T47D (cell line): ENCODE measurements around the gene TMUB2.
"Not testable (repeated sequence)": the region's sequence is repeated elsewhere in the genome, so short reads cannot be mapped to it uniquely, and the experiment has no call there.

Source experiments
- DNase-seq, 2 experiments: peaks; one replicate each; pipeline versions ENCODE4 v3.0.0 to v3.0.0-alpha.2; 2011 to 2012; ENCODE audit warnings: low read depth in 1 of 2, low spot score in 1 of 2
- JUND ChIP-seq: IDR thresholded peaks from 2 replicates; pipeline ENCODE4 v1.6.1; 2012; ENCODE audit warnings: low read depth
- in situ Hi-C: cut with HindIII; loops from 2 replicates; pipeline ENCODE4 v1.10.0; 2016; ENCODE audit warnings: low sequenced_read_pairs, low pct_unique_long_range_greater_than_20kb

The TMUB2 gene

DNA sequence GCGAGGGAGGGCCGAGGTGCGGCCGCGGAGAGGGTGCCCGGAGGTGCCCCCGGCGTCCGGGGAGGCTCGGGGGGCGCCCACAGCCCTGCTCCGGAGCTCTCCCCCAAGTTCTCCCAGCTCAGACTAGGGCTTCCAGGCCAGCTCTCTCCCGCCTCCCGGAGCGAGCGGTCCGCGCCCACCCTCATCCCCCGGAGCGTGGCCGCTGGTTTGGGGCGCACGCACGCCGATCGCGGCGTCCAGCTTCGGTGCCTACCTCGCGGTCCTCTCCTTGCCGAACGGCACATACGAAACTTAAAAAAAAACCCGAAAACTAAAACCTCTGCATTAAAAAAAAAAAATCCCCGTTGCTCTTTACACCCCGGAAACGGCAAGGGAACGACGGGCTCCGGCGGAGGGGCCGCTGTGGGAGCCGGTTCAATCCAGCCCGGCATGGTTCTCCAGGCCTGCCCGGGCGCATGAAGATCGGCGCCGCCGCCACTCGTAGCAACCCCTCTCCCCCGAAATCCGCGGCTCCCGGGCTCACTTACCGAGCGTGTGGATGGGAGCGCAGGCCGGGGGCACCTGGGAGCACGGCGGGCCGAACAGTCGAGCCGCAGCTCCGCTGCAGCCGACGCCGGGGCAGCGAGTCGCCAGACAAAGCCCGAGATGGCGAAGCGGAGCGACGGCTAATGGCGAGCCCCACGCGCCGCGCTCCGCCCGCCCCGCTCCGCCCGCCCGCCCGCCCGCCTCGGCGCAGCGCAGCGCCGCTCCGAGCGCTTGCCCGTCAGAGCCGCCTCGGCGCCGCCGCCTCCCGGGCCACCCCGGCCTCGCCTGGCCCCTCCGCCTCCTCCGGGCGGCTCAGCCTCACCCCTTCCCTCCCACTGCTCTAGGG lies 33.7 kb downstream of the TMUB2 start:
- in situ Hi-C loops: no loop called here
- DNase-seq: peak in 1 of 2 experiments; percentile 55
- no peak for TF ChIP-seq JUND

DNA sequence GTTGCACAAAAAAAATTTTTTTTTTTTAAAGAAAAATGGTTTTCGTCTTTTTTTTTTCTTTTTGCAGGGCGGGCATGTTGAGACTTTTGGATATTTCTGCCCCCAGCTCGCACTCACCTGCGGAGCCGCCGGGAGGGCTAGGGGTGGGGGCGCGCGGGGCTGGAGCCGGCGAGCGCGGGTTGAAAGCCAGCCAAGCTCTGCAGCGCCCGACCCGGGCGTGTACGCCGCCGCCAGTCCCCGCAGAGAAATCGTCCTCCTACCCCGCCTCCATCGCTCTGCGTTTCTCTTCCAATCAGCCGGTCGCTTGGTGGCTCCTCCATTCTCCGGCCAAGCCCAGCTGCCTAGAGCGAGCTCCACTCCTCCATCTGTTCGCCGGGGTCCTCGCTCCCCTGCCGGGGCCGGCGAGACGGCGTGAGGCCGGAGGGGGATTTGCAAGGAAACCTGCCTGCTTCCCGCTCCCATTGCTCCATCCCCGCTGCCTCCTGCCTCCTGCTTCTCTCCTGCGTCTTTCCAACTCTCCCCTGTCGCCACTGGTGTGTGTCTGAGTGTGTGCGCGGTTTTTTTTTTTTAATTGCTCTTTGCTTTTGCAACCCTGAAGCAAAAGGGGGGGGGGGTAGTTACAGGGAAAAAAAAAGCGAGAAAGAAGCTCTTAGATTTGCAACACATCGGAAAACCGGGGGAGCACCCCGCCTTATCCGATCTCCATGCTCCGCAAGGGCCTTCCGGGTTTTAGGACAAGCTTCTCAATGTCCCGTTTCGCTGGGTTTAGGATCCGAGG lies 34.5 kb downstream of the TMUB2 start:
- DNase-seq: peak; percentile 89 to 91
- no peak for TF ChIP-seq JUND
- in situ Hi-C loops: no loop called here

DNA sequence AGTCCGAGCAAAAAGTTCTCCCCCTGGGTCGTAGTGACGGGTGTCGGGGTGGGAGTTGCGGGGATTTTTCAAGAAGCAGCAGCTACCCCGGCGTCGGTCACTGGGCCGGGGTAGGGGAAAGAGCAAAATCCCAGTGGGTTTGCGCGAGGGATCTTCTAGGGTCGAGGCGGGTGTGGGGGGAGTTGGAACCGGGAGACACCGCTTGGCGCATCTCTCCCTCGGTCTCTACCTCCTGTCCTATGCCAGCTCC lies 35.0 kb downstream of the TMUB2 start:
- TF ChIP-seq JUND: no peak
- in situ Hi-C loops: no loop called here
- no peak for DNase-seq

DNA sequence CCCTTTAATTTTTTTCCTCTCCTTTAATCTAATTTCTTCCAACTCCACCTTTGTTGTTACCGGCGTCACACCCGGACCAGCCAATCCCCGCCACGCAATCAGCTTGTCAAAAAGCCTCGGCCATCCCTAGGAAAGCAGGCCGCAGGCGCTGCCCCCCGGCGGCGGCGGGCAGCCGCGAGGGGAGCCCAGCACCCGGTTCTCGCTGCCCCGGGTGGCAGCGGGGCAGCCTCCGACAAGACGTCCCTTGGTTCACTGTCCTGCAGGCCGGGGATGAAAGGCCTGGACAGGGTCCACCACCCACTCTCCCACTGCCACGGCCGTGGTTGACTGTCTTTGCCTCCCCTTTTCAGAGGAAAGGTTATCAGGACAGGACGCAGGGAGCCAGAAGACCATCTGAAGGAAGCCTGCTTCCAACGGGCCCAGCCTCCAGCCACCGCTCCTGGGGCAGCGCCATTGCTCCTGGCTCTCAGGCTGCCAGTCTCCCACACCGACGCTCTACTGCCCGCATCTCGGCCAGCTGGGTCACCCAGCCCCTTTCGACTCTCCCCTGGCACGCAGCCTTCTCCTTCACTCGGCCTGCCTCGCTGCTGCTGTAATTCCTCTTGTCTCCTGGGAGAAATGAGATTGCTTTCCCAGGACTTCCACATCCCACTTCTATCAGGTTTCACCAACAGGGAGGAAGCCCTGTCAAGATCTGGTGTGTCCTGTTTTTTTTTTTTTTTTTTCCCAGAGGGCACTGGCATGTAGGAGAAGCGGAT lies 35.5 kb downstream of the TMUB2 start:
- in situ Hi-C loops: no loop called here
- TF ChIP-seq JUND: no peak
- peak; percentile 84 for DNase-seq

DNA sequence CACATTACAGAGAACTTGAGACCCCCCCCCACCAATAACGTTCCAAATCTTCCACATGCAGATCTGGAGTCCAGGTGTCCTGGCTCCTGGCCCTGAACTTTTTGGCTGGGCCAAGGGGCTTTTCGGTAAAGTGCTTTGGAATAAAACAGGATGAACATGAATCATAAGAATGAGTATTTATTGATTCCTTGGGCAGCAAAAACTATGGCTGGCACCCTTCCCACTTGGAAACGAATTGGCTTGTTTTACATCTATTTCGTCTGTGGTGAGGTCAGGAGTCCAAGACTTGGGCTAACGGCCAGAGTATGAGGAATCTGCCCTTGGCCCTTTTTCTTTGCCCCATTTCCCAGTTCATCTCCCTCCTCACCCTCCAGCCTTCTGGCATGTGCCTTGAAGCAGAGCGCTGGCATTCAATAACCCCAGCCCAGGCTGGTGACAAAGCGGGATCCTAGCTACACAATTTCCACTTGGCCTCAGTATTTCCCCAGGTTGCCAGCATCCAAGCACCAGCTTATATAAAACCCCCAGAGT lies 36.8 kb downstream of the TMUB2 start:
- TF ChIP-seq JUND: no peak
- in situ Hi-C loops: no loop called here
- DNase-seq: peak in 1 of 2 experiments; percentile 36

DNA sequence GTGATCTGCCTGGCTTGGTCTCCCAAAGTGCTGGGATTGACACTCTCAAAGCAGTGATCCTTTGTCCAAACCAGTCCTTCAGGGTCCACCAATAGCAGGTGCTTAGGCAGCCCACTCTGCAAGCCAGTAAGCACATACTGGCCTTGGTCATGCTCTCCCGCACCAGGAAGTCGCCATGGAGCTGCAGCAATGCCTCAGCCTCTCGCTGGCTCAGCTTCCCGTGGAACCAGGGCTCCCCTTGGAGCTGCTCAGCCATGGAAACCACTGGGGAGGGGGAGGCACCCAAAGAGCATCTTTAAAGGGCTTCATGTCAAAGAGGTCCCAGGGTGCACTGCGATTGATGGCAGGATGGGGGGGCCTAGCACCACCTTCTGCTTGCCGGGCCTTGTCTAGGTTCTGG lies 42.3 kb downstream of the TMUB2 start:
- in situ Hi-C loops: no loop called here
- DNase-seq: no peak
- TF ChIP-seq JUND: no peak

DNA sequence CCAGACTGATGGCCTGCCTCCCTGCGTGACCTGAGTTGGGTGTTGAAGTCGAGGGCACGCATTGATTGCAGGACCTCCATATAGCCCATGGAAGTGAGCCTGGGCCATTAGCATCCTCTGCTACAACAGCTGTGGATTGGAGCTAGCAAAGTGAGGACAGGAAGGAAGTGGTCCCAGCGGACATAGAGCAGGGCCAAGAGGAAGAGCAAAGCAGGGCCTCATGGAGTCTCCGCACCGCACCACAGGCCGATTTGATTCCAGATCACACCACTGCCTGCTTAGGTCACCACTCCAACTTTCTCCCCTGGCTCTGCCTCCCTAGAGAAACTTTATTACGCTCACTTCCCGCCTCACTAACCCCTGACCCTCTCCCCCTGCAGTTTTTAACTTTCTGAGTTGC lies 43.4 kb downstream of the TMUB2 start:
- in situ Hi-C loops: no loop called here

DNA sequence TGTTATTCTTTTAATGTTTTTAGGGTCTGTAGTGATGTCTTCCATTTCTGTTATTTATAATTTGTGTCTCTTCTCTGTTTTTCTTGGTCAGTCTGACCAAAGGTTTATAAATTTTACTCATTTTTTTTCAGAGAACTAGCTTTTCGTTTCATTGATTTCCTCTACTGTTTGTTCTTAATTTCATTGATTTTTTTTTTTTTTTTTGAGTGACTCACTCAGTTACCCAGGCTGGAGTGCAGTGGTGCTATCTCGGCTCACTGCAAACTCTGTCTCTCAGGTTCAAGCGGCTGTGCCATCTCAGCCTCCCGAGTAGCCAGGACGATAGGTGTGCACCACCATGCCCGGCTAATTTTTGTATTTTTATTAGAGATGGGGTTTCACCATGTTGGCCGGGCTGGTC lies 45.3 kb downstream of the TMUB2 start:
- no peak for DNase-seq
- TF ChIP-seq JUND: no peak
- in situ Hi-C loops: no loop called here

More for the DNA sequence above, 43.4 kb downstream of the TMUB2 start:
- no peak for DNase-seq
- no peak for TF ChIP-seq JUND

DNA sequence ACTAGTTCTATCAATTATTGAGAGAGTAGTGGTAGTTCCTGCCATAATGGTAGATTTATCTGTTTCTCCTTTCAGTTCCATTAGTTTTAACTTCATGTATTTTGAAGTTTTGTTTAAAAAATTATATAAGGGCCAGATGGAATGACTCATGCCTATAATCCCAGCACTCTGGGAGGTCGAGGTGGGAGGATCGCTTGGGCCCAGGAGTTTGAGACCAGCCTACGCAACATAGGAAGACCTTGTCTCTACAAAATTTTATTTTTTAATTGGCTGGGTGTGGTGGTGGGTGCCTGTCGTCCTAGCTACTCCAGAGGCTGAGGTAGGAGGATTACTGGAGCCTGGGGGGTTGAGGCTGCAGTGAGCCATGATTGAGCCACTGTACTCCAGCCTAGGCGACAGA lies 46.8 kb downstream of the TMUB2 start:
- no peak for TF ChIP-seq JUND
- in situ Hi-C loops: no loop called here

DNA sequence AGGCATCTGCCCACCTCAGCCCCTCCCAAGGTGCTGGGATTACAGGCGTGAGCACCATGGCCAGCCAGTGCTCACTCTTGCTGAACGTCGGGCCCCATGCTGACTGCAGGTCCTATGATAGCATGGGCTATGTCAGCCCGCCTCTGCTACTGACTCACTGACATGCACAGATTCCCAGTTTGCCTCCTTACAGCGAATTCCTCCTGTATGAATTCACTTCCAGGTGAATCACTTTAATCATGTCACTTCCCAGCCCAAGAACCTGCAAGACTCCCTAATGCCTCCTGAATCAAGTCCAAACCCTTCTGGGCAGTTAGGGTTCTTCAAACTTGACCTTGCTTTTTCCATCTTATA lies 48.8 kb downstream of the TMUB2 start:
- no peak for DNase-seq
- in situ Hi-C loops: no loop called here
- no peak for TF ChIP-seq JUND

More for the DNA sequence above, 46.8 kb downstream of the TMUB2 start:
- DNase-seq: no peak

DNA sequence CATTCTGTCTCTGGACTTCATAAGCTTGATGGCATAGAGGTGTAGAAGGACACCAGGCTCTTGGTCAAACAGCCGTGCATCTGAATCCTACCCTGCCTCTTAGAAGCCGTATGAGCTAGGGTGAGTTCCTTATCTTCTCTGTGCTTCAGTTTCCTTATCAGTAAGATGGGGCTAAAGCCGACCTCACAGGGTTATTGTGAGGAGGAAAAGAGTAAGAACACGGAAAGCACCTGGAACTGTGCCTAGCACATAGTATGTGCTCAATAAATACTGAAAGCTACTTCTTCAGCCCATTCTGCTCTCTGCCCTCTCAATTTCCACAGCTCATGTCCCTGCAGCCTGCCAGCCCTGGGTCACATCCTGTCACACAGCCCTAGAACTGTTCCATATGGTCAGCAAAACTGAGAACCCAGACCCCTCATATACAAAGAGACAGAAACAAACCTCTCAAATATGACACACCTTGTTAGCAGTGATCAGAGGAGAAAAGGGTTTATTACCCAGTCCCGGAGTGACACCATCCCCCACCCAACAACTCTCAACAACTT lies 49.7 kb downstream of the TMUB2 start:
- in situ Hi-C loops: no loop called here
- TF ChIP-seq JUND: no peak
- DNase-seq: no peak

DNA sequence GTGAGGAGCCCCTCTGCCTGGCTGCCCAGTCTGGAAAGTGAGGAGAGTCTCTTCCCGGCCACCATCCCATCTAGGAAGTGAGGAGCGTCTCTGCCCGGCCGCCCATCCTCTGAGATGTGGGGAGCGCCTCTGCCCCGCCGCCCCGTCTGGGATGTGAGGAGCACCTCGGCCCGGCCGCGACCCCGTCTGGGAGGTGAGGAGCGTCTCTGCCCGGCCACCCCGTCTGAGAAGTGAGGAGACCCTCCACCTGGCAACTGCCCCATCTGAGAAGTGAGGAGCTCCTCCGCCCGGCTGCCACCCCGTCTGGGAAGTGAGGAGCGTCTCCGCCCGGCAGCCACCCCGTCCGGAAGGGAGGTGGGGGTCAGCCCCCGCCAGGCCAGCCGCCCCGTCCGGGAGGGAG lies 51.1 kb downstream of the TMUB2 start:
- DNase-seq, in situ Hi-C loops: not testable (repeated sequence)
